Muscle layer of colon (tissue), 2 donors: ENCODE measurements around the gene HSD11B2.

Experiments
- H3K27ac ChIP-seq: one replicate; pipeline ENCODE4 v1.7.0; 2013; ENCODE audit warnings: low read depth, mild to moderate bottlenecking, low read length, moderate library complexity
- H3K27me3 ChIP-seq, 2 donors: one replicate each; pipeline ENCODE4 v1.7.0; 2013; ENCODE audit warnings: low read length in 2 of 2, mild to moderate bottlenecking in 2 of 2; ENCODE audit not compliant: insufficient read depth in 2 of 2, control insufficient read depth in 1 of 2
- H3K36me3 ChIP-seq: one replicate; pipeline ENCODE4 v1.7.0; 2013; ENCODE audit warnings: mild to moderate bottlenecking, low read length; ENCODE audit not compliant: insufficient read depth
- H3K4me1 ChIP-seq: one replicate; pipeline ENCODE4 v1.7.0; 2013; ENCODE audit warnings: mild to moderate bottlenecking, low read length; ENCODE audit not compliant: insufficient read depth
- H3K4me3 ChIP-seq, 2 donors: one replicate each; pipeline ENCODE4 v1.7.0; 2013; ENCODE audit warnings: low read length in 2 of 2, low read depth in 1 of 2, mild to moderate bottlenecking in 1 of 2, moderate library complexity in 1 of 2
- H3K9ac ChIP-seq: one replicate; pipeline ENCODE4 v1.7.0; 2013; ENCODE audit warnings: low read length
- H3K9me3 ChIP-seq: one replicate; pipeline ENCODE4 v1.7.0; 2013; ENCODE audit warnings: mild to moderate bottlenecking, low read length
- donor health status: abdominal sarcoma.
- donor health status: Adenocarcinoma of cecum.

HSD11B2 gene

GRCh38 chr16:67442581-67443255, 11.8 kb downstream of the HSD11B2 start:
- H3K4me1 ChIP-seq: peaks cover 72% of the 10 kb centered on the region
- peak overlapping the region; percentile 11 for H3K9ac ChIP-seq
- peaks cover 31% of the 10 kb centered on the region for H3K36me3 ChIP-seq
- peak overlapping the region; percentile 82 for H3K27ac ChIP-seq
- H3K4me3 ChIP-seq: no peak overlapping the region
- H3K27me3 ChIP-seq: no peaks in the 10 kb centered on the region
- H3K9me3 ChIP-seq: no peaks in the 10 kb centered on the region

GRCh38 chr16:67443265-67443664, 12.3 kb downstream of the HSD11B2 start:
- no peak overlapping the region for H3K9ac ChIP-seq

GRCh38 chr16:67444259-67445125, 13.6 kb downstream of the HSD11B2 start:
- Histone ChIP-seq H3K27ac (peak overlapping the region; percentile 82), H3K9ac (peak overlapping the region; percentile 25), H3K36me3 (peaks cover 28% of the 10 kb centered on the region), H3K4me1 (peaks cover 84% of the 10 kb centered on the region), H3K27me3 (no peaks in the 10 kb centered on the region), H3K9me3 (no peaks in the 10 kb centered on the region), H3K4me3 (peak overlapping the region in 1 of 2 donors; percentile 27)

More at GRCh38 chr16:67443265-67443664, 12.3 kb downstream of the HSD11B2 start:
- Histone ChIP-seq H3K4me3 (no peak overlapping the region), H3K9me3 (no peaks in the 10 kb centered on the region), H3K27me3 (no peaks in the 10 kb centered on the region), H3K4me1 (peaks cover 75% of the 10 kb centered on the region), H3K36me3 (peaks cover 26% of the 10 kb centered on the region), H3K27ac (peak overlapping the region; percentile 82)

- Histone ChIP-seq H3K36me3 (peaks cover 33% of the 10 kb centered on the region), H3K9me3 (no peaks in the 10 kb centered on the region), H3K27ac (no peak overlapping the region), H3K9ac (peak overlapping the region; percentile 25), H3K27me3 (no peaks in the 10 kb centered on the region), H3K4me1 (peaks cover 89% of the 10 kb centered on the region), H3K4me3 (peak overlapping the region in 1 of 2 donors; percentile 27)
These were observed 14.2 kb downstream of the HSD11B2 start for GRCh38 chr16:67445126-67445426.

- no peaks in the 10 kb centered on the region for H3K9me3 ChIP-seq
- peak overlapping the region in 1 of 2 donors; percentile 9 for H3K4me3 ChIP-seq
- H3K9ac ChIP-seq: peak overlapping the region; percentile 25
- peaks cover 92% of the 10 kb centered on the region for H3K4me1 ChIP-seq
- peaks cover 36% of the 10 kb centered on the region for H3K36me3 ChIP-seq
- H3K27me3 ChIP-seq: no peaks in the 10 kb centered on the region
- peak overlapping the region; percentile 1 for H3K27ac ChIP-seq
These were observed 14.6 kb downstream of the HSD11B2 start for GRCh38 chr16:67445441-67445912.

- H3K27ac ChIP-seq: peak overlapping the region; percentile 41
- peaks cover 88% of the 10 kb centered on the region for H3K4me1 ChIP-seq
These were observed 15.3 kb downstream of the HSD11B2 start for GRCh38 chr16:67445913-67446907.

GRCh38 chr16:67446968-67447507, 16.1 kb downstream of the HSD11B2 start:
- peaks cover 83% of the 10 kb centered on the region for H3K4me1 ChIP-seq
- H3K4me3 ChIP-seq: peak overlapping the region in 1 of 2 donors; percentile 15
- no peaks in the 10 kb centered on the region for H3K9me3 ChIP-seq
- peak overlapping the region; percentile 41 for H3K27ac ChIP-seq
- no peak overlapping the region for H3K9ac ChIP-seq
- peaks cover 31% of the 10 kb centered on the region for H3K36me3 ChIP-seq
- no peaks in the 10 kb centered on the region for H3K27me3 ChIP-seq

More at GRCh38 chr16:67445913-67446907, 15.3 kb downstream of the HSD11B2 start:
- Histone ChIP-seq H3K4me3 (peak overlapping the region in 1 of 2 donors; percentile 15), H3K9me3 (no peaks in the 10 kb centered on the region), H3K36me3 (peaks cover 33% of the 10 kb centered on the region), H3K27me3 (no peaks in the 10 kb centered on the region), H3K9ac (no peak overlapping the region)

GRCh38 chr16:67447508-67448076, 16.7 kb downstream of the HSD11B2 start:
- H3K36me3 ChIP-seq: peaks cover 34% of the 10 kb centered on the region
- no peak overlapping the region for H3K4me3 ChIP-seq
- H3K9ac ChIP-seq: no peak overlapping the region
- no peaks in the 10 kb centered on the region for H3K27me3 ChIP-seq
- H3K27ac ChIP-seq: peak overlapping the region; percentile 41
- no peaks in the 10 kb centered on the region for H3K9me3 ChIP-seq
- peaks cover 79% of the 10 kb centered on the region for H3K4me1 ChIP-seq

- H3K27me3 ChIP-seq: no peaks in the 10 kb centered on the region
- no peaks in the 10 kb centered on the region for H3K9me3 ChIP-seq
- H3K4me3 ChIP-seq: no peak overlapping the region
- peaks cover 43% of the 10 kb centered on the region for H3K36me3 ChIP-seq
- peaks cover 69% of the 10 kb centered on the region for H3K4me1 ChIP-seq
- no peak overlapping the region for H3K9ac ChIP-seq
- H3K27ac ChIP-seq: no peak overlapping the region
These were observed 17.7 kb downstream of the HSD11B2 start for GRCh38 chr16:67448580-67448979.

- H3K27me3 ChIP-seq: no peaks in the 10 kb centered on the region
- H3K4me3 ChIP-seq: no peak overlapping the region
- no peak overlapping the region for H3K27ac ChIP-seq
- peaks cover 62% of the 10 kb centered on the region for H3K4me1 ChIP-seq
- no peak overlapping the region for H3K9ac ChIP-seq
- H3K36me3 ChIP-seq: peaks cover 40% of the 10 kb centered on the region
- H3K9me3 ChIP-seq: no peaks in the 10 kb centered on the region
These were observed 18.4 kb downstream of the HSD11B2 start for GRCh38 chr16:67449336-67449735.
